HG02571 (cell line): ENCODE data around the gene SSBP4.
"Not testable (repeated sequence)": the region's sequence is repeated elsewhere in the genome, so short reads cannot be mapped to it uniquely, and the experiment has no call there.

ENCODE experiments used
- ATAC-seq: cut with Tn5 transposase; IDR thresholded peaks from one replicate; pipeline ENCODE4 v1.9.1; 2021; ENCODE audit warnings: mild to moderate bottlenecking, moderate library complexity; ENCODE audit not compliant: unreplicated experiment

Gene SSBP4

DNA sequence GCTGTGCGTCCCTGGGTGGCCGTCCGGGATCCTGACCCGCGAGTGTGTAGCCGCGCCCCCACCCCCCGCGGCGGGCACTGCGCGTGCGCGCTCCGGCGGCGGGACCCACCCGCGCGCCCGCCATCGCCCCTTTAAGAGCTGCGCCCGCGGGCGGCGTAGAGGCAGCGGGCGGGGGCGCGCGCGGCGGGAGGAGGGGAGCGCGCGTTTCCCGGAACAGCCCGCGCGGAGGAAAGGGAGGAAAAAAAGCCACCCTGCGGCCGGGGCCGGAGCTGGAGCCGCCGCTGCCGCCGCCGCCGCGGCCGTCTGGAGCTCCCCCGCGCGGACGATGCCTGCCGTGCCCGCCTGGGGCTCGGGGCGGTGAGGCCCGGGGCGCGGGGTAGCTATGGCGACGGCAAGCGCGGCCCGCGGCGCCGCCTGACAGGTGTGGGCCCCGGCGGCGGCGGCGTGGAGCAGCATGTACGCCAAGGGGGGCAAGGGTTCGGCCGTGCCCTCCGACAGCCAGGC, at the start of gene SSBP4:
Gene SSBP4 (plus strand): TSS at position 204 of the 504 bp plus-strand sequence. CDS start 251 bp downstream, at position 455.
- no peak for ATAC-seq

DNA sequence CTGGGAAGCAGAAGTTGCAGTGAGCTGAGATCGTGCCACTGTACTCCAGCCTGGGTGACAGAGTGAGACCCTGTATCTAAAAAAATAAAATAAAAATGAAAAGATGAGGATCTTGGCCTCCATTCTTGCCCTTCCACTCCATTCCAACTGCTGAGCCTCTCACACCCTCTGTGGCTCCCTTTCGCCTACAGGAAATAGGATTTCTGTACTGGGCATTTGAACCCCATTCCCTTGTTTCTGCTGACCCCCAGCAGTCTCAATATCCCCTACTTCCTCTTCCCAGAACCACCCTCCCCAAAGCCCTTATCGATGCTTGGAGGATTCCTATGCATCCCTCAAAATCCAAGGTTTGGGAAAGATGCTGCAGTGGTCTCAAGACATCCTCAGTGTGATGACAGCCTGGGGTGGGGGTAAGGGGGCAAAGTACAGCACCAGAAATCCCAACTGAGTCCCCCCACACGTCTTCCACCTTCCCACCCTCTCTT, 45.7 kb upstream of the SSBP4 start:
- ATAC-seq: no peak

DNA sequence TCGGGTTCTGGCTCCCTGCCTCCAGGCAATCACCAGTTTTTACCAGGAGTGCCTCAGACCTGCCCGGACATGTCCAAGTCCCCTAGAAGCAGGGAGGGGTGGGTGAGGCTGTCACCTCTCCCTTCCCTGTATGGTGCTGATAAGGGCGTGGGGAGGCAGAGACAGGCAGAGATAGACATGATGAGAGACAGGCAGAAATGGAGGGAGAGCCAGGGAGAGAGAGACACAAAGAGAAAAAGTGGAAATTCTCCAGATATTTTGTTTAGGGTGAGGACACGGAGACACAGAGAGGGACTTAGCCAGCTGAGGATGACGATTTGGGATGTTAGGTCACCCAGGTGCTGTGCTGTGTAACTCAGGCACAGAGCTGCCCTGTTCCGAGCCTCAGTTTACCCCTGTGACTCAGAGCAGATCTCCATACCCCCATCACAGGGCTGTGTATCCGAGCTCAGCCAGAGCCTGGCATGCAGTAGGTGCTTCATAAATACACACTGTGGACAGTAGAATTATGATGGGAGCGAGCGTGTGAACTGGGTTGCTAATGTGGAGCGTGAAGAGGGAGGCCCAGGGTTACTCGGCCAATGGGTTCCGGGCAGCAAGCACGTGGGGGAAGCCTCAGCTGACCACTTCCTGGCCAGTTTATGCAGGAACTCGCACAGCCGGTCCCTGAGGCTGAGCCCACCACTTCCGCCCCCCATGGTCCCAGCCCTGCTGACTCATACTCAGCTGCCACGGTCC, 45.1 kb upstream of the SSBP4 start:
- peak; percentile 80 for ATAC-seq

DNA sequence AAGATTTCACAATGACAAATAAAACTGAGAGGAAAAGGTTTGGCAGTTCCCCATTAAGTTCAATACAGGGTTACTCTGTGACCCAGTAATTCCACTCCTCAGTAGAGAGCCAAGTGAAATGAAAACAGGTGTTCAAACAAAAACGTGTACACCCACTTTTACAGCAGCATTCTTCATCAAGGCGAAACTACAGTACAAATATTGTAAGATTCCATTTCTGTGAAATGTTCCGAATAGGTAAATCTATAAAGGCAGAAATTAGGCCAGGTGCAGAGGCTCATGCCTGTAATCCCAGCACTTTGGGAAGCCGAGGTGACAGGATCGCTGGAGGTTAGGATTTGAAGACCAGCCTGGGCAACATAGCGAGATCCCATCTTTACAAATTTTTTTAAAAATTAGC, 42.2 kb upstream of the SSBP4 start:
- ATAC-seq: no peak

DNA sequence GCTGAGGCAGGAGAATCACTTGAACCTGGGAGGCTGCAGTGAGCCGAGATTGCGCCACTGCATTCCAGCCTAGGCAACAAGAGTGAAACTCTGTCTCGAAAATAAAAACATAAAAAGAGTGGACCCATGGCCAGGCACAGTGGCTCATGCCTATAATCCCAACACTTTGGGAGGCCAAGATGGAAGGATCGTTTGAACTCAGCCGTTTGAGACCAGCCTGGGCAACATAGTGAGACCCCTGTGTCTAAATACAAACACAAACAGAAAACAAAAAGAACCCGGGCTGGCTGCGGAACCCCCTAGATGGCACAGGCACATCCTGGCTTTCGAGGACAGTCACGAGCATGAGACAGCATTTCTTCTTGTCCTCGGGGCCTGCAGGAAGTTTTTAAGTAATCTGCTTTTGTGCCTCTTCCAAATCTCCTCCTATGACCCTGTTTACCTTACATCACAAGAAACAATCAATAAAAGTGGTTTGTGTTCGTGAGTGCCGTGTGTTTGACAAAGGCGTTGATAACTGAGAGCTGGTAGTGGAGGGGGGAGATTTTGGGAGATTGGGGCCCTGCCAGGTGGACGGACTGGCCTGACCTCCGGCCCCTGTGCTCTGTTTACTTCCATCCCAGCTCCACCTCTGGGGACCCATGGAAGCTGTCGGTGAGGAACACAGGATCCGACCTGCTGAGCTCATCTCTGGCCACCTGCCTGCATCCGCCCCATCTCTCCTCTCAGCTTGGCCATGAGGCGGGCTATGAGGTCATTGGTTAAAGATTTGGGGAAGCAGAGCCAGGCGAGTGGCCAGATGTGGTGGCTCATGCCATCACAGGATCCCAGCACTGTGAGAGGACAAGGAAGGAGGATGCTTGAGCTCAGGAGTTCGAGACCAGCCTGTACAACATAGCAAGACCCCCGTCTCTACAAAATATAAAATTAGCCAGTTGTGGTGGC, 39.1 kb upstream of the SSBP4 start:
- ATAC-seq: no peak

DNA sequence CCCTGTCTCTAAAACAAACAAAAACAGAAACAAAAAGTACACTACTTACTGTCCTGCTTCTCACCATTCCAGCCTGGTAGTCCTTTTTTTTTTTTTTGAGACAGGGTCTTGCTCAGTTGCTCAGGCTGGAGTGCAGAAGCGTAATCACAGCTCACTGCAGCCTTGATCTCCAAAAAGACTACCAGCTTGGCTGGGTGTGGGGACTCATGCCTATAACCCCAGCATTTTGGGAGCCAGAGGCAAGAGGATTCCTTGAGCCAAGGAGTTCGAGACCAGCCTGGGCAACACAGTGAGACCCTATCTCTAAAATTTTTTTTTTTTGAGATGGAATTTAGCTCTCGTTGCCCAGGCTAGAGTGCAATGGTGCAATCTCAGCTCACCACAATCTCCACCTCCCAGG, 38.4 kb upstream of the SSBP4 start:
- no peak for ATAC-seq

DNA sequence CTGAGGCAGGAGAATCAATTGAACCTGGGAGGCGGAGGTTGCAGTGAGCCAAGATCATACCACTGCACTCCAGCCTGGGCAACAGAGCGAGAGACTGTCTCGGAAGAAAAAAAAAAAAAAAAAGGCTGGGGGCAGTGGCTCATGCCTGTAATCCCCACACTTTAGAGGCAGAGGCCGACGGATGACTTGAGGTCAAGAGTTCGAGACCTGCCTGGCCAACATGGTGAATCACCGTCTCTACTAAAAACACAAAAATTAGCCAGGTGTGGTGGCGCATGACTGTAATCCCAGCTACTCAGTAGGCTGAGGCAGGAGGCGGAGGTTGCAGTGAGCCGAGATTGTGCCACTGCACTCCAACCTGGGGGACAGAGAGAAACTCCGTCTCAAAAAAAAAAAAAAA, 35.6 kb upstream of the SSBP4 start:
- not testable (repeated sequence) for ATAC-seq

DNA sequence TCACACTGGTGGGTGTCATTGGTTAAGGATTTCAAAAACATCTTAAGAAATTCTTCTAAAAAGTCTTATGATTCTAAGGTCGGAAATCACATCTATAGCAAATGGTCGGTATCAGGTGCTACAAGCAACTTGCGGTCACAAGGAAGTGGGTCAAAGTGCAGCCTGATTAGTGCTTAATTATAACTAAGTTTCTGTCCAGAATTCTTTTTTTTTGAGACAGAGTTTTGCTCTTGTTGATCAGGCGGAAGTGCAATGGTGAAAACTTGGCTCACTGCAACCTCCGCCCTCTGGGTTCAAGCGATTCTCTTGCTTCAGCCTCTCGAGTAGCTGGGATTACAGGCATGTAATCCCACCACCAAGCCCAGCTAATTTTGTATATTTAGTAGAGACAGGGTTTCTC, 34.4 kb upstream of the SSBP4 start:
- no peak for ATAC-seq

DNA sequence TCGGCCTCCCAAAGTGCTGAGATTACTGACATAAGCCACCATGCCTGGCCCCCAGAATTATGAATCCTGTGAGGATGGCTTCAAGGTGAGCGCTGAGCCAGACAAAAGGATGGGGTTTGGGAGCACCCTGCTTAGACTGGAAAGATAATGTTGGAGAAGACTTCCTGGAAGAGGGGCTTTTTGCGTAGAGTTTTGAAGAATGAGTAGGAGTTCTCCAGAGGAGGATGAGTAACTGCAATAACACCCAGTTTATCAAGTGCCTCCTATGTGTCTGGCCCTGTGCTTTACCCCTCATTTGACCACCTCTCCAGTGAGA, 33.9 kb upstream of the SSBP4 start:
- ATAC-seq: no peak

DNA sequence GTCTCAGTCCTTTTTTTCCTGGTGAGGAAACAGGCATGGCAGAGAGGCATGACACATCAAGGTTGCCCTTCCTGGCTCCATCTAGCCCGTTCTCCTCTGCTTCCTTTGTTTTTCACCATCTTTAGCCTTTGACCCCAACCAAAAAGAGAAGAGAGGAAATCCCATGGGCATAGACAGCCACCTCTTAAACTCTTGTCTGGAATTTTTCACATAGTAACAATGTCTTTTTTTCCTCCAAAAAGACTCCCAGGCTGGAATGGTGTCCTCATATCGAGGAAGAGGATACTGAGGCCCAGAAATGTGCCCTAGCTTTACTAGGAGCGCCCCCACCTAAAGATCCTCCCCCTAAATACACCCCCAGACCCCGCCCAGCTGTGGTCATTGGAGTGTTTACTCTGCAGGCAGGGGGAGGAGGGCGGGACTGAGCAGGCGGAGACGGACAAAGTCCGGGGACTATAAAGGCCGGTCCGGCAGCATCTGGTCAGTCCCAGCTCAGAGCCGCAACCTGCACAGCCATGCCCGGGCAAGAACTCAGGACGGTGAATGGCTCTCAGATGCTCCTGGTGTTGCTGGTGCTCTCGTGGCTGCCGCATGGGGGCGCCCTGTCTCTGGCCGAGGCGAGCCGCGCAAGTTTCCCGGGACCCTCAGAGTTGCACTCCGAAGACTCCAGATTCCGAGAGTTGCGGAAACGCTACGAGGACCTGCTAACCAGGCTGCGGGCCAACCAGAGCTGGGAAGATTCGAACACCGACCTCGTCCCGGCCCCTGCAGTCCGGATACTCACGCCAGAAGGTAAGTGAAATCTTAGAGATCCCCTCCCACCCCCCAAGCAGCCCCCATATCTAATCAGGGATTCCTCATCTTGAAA, 33.3 kb upstream of the SSBP4 start, which contains the start of gene GDF15:
Gene GDF15 (plus strand): TSS at position 484 of the 868 bp plus-strand sequence. CDS start 32 bp downstream, at position 516.
- no peak for ATAC-seq

DNA sequence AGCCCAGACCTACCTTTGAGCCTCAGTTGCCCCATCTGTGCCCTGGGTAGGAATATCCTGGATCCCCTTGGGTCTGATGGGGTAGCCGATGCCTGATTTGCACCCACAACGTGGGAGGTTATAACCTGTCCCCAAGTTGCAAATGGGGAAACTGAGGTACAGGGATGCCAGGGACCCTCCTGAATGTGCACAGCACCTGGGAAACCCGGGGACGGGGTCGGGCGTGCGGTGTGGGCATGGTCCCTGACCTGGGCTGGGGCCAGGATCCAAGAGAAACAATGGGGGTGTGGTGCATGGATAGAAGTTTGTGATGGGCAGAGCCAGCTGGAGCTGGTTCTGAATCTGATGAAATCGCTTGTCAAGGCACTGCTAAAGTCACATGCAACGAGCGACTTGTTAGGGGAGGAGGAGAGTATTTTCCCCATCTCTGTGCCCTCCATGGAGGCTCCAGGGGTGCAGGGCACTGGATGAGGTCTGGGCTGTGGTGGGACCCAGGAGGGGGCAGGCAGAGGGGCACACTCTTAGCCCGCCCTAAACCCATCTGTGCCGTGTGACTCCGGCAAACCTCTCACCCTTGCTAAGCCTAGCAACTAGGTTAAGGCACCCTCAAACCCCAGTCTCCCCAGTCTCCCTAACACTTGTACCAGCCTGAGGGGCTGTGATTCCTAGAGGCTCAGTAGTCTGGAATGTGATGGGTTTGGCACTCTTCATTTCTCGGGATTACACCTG, 32.5 kb upstream of the SSBP4 start:
- ATAC-seq: no peak

DNA sequence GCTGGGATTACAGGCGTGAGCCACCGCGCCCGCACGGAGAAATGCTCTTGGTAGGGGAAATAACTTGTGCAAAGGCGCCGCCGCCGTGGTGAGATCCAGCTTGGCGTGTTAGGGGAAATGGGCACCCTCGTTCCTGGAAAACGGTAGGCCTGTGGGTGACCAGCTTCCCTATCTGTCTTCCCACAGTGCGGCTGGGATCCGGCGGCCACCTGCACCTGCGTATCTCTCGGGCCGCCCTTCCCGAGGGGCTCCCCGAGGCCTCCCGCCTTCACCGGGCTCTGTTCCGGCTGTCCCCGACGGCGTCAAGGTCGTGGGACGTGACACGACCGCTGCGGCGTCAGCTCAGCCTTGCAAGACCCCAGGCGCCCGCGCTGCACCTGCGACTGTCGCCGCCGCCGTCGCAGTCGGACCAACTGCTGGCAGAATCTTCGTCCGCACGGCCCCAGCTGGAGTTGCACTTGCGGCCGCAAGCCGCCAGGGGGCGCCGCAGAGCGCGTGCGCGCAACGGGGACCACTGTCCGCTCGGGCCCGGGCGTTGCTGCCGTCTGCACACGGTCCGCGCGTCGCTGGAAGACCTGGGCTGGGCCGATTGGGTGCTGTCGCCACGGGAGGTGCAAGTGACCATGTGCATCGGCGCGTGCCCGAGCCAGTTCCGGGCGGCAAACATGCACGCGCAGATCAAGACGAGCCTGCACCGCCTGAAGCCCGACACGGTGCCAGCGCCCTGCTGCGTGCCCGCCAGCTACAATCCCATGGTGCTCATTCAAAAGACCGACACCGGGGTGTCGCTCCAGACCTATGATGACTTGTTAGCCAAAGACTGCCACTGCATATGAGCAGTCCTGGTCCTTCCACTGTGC, 30.9 kb upstream of the SSBP4 start:
- no peak for ATAC-seq

DNA sequence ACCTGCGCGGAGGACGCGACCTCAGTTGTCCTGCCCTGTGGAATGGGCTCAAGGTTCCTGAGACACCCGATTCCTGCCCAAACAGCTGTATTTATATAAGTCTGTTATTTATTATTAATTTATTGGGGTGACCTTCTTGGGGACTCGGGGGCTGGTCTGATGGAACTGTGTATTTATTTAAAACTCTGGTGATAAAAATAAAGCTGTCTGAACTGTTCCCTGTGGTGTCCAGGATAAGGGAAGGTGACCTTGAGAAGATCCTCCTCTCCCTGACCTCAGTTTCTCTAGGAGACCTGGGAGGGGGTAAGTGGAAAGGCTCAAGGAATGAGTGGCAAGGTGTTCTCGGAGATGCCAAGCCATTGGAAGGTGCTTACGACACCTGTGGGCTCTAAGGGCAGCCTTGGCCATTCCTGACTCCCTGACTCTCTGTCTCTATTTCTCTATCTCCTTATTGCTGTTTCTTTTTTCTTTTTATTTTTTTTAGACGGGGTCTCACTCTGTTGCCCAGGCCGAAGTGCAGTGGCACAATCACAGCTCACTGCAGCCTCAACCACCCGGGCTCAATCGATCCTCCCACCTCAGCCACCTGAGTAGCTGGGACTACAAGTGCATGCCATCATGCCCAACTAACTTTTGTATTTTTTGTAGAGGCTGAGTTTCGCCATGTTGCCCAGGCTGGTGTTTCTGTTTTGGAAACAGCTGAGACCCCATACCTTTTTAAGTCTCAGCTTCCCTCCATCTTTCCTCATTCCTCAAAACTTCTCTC, 30.1 kb upstream of the SSBP4 start:
- no peak for ATAC-seq

DNA sequence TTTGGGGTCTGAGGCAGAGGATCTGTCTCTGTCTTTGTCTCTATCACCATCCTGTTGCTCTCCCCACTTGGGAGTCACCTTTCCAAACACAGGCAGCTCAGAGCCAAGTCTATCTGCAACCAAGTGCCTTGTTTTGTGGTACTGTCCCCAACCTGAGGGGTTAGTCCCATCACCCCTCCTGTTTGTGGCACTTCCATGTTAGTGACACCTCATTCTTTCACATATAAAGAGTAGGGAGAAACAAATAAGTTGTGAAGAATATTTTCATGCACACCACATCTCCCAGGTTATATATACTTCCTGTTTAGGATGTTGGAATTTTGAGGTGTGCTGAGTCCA, 29.5 kb upstream of the SSBP4 start:
- ATAC-seq: no peak

DNA sequence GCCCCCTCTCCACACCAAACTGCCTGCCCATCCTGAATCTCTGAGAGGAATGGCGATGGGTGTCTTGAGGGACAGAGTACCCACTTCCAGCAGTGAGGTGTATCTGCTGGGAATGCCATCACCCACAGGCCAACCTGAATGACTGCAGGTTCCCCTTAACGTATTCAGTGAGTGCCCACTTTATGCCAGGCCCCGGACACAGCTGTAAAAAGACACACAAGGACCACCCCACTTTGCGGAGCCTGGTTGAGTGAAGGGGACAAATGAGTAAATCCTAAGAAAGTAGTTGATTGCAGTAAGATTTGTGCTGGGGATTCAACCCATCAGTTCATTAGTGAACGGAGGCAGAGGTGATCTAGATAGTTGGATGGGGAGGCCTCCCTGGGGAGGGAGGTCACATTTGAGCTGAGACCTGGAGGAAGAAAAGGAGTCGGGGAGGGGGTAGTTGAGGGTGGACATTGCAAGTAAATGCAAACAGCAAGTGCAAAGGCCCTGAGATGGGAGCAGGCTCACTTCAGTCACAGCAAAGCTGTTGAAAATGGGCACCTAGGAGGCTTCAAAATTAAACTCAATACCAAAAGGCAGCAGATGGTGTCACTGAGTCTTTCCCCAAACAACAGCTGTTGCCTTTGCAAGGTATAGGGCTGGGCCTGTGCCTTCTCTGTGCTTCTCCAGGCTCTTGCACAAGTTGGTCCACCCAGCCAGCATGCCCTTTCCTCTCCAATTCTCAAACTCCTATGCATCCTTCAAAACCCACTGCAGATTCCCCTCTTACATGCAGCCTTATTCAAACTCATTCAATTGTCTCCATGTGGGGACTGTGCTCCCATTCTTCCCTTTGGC, 28.9 kb upstream of the SSBP4 start:
- no peak for ATAC-seq

DNA sequence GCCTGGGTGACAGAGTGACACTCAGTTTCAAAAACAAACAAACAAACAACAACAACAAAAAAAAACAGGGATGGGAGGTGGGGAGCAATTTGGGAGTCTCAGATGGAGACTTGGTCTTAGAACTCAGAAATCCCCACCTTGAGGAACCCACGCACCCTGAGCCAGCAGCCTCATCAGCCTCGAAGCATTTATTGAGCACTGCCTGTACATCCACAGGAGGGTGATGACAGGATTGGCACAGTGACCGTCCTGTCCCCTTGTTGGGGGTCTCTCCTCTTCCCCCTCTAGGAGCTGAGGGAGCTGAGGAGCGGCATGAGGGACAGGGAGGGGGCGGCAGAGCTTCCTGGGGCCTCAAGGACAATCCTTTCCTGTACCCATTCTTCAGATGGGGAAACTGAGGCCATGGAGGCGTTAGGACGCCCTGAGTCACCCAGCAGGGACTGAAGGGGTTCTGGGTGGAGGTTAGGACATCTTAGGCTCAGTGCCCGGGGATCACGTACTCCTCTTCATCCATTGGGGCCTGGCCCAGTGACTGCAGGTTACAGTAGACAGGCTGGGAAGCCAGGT, 27.6 kb upstream of the SSBP4 start:
- ATAC-seq: no peak

DNA sequence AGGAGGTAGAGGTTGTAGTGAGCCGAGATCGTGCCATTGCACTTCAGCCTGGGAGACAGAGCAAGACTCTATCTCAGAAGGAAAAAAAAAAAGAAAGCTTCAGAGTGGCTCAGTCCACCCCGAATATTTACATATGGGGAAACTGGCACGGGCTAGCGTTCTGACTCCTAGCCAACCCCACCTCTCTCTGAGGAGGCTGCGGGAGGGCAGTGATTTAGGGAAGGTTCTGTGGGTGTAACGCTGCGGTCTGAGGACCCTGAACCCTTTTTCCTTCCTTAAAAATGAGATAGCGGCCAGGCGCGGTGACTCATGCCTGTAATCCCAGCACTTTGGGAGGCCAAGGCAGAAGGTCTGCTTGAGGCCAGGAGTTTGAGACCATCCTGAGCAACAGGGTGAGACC, 26.8 kb upstream of the SSBP4 start:
- ATAC-seq: no peak
